Endothelial cell of umbilical vein (primary cell): ENCODE results near the gene TICAM1.

Experiments
- EZH2 ChIP-seq: IDR thresholded peaks from 2 replicates; pipeline ENCODE4 v1.6.1; 2012; ENCODE audit warnings: borderline replicate concordance, low read depth, mild to moderate bottlenecking, moderate library complexity, low read length, inconsistent platforms; ENCODE audit not compliant: severe bottlenecking
- GATA2 ChIP-seq: IDR thresholded peaks from 2 replicates; pipeline ENCODE4 v1.7.0; 2011; ENCODE audit warnings: low read depth, mild to moderate bottlenecking, moderate library complexity, mixed read lengths, low read length; ENCODE audit not compliant: insufficient read length, insufficient read depth
- JUN ChIP-seq: IDR thresholded peaks from 2 replicates; pipeline ENCODE4 v1.6.1; 2011; ENCODE audit warnings: borderline replicate concordance, low read depth; ENCODE audit not compliant: insufficient read length, insufficient read depth
- MYC ChIP-seq: IDR thresholded peaks from one replicate; pipeline ENCODE4 v1.6.1; 2011; ENCODE audit warnings: mild to moderate bottlenecking, low read depth, low read length
- POLR2A ChIP-seq: IDR thresholded peaks from 2 replicates; pipeline ENCODE4 v1.6.1; 2012; ENCODE audit warnings: low read depth, mild to moderate bottlenecking, control low read depth, low read length
- POLR2AphosphoS5 ChIP-seq: IDR thresholded peaks from 2 replicates; pipeline ENCODE4 v1.6.1; 2012; ENCODE audit warnings: low read depth, mild to moderate bottlenecking, control low read depth, low read length, moderate library complexity; ENCODE audit not compliant: insufficient read depth
- TF ChIP-seq, protein P1 (sequence below), 2 donors: IDR thresholded peaks; 1 replicate in 1 of 2; 2 replicates in 1 of 2; pipeline ENCODE4 v1.5.1; 2011; ENCODE audit warnings: low read length in 2 of 2, mild to moderate bottlenecking in 2 of 2, moderate library complexity in 2 of 2, control low read depth in 1 of 2, inconsistent platforms in 1 of 2, low read depth in 1 of 2; ENCODE audit not compliant: insufficient read depth in 1 of 2; ENCODE audit errors: extremely low read depth in 1 of 2
- TF ChIP-seq, protein P2 (sequence below): IDR thresholded peaks from 2 replicates; pipeline ENCODE4 v1.6.1; 2011; ENCODE audit not compliant: insufficient read depth, insufficient read length

DNA sequence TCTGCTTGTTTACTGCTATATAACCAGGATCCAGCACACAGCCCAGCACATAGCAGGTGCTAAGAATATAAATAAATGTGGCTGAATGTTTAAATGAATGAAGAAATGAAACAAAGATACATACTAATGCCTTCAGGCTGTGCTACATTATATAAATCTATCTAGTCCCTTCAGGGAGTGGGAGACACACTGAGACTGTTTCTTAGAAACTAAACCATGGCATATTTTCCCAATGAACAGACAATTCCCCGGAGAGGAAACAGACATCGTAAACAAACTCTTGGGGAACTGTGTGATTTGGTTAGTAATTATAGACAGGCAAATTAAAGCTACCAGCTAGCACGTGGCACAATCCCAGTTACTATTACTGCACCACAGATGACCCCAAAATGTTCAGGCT lies 49.7 kb downstream of the TICAM1 start:
- TF ChIP-seq, protein P1, sequence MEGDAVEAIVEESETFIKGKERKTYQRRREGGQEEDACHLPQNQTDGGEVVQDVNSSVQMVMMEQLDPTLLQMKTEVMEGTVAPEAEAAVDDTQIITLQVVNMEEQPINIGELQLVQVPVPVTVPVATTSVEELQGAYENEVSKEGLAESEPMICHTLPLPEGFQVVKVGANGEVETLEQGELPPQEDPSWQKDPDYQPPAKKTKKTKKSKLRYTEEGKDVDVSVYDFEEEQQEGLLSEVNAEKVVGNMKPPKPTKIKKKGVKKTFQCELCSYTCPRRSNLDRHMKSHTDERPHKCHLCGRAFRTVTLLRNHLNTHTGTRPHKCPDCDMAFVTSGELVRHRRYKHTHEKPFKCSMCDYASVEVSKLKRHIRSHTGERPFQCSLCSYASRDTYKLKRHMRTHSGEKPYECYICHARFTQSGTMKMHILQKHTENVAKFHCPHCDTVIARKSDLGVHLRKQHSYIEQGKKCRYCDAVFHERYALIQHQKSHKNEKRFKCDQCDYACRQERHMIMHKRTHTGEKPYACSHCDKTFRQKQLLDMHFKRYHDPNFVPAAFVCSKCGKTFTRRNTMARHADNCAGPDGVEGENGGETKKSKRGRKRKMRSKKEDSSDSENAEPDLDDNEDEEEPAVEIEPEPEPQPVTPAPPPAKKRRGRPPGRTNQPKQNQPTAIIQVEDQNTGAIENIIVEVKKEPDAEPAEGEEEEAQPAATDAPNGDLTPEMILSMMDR (IDR thresholded peaks at IDR 0.05; ENCODE audit: extremely low read depth in 1 of 2, insufficient read depth in 1 of 2, low read depth in 1 of 2, low read length in 2 of 2), result no peak
- TF ChIP-seq POLR2AphosphoS5 (no peak), MYC (no peak), POLR2A (no peak), EZH2 (no peak), JUN (no peak), GATA2 (no peak)
- TF ChIP-seq, protein P2, sequence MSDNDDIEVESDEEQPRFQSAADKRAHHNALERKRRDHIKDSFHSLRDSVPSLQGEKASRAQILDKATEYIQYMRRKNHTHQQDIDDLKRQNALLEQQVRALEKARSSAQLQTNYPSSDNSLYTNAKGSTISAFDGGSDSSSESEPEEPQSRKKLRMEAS, result no peak
